T-helper 2 cell (primary cell): ENCODE measurements around the gene TP53INP2.
A peak's percentile ranks its signal among the peaks of the same experiment; 100 is the strongest.
"Not testable (repeated sequence)": the region's sequence is repeated elsewhere in the genome, so short reads cannot be mapped to it uniquely, and the experiment has no call there.

Source experiments
- DNase-seq, 5 experiments: peaks; one replicate each; pipeline versions ENCODE4 v3.0.0 to v3.0.0-alpha.2; 2012 to 2022

Gene TP53INP2

DNA sequence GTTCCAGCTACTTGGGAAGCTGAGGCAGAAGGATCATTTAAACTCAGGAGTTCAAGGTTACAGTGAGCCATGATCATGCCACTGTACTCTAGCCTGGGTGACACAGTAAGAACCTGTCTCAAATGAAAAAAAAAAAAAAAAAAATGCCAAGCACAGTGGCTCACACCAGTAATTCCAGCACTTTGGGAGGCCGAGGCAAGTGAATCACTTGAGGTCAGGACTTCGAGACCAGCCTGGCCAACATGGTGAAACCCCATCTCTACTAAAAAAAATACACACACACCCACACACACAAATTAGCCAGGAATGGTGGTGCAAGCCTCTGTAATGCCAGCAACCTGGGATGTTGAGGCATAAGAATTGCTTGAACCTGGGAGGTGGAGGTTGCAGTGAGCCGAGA, 18.4 kb downstream of the TP53INP2 start:
- not testable (repeated sequence) for DNase-seq

DNA sequence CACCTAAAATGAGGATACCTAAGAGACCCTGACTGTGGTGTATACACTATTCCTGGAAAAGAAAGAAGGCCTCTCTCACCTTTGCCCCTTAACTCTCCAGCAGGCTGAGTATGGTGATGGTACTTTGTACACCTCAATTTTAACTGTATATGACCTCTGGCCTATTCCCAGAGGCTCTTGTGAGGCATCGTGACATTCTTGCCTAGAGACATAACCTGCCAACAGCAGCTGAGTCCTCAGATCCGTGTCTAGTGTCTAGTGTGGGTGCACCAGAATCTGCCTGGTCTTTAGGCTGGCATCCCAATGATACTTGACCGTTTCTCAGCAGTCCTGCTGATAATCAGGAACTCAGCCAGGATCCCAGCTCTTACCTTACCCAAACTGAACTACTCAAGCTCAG, 20.0 kb downstream of the TP53INP2 start:
- no peak for DNase-seq

DNA sequence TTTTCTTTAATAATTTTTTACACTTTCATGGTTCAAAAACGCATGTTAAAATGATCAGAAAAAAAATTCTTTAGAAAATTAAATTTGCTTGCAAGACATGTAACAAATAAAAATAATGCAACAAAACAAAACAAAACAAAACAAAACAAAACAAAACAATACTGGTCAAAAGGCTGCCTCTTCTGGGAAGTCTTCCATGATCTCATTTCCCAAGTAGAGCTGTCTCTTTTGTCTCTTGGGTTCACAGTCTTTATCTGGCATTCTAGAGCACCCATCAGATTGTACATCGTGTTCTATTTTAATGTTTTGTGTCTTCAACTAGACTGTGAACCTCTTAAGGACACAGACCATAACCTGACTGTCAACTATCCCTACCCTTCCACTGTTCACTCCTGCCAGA, 25.3 kb downstream of the TP53INP2 start:
- DNase-seq: no peak

- DNase-seq: no peak
Observed at GRCh38 chr20:34732523-34732922, 28.4 kb downstream of the TP53INP2 start.

DNA sequence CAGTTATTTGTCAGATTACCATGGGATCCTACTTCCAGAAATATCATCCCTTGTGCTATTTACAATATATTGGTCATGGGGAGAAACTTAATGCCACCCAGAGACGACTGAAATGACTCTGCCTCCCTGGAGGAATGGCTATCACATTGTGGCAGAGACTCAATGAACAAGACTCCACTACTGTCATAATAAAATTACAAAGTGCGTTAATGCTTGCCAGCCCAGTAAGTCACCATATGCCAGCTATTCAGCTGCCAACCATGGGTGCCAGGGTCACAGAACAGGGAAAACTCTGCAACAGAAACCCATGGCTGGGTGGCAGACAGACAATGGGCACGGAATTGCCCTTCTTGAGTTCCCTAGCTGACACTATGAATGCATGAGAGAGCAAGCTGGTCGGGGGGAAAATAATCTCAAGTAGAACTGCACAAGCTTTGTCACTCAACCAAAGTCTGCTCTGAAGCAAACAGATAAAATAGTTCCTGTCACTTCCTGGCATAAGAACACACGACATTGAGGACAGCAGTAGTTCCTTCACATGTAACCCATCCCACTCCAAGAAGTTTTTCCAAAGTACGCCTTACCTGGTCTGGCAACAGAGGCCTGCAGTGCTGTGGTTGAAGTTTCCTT, 32.1 kb downstream of the TP53INP2 start:
- no peak for DNase-seq

DNA sequence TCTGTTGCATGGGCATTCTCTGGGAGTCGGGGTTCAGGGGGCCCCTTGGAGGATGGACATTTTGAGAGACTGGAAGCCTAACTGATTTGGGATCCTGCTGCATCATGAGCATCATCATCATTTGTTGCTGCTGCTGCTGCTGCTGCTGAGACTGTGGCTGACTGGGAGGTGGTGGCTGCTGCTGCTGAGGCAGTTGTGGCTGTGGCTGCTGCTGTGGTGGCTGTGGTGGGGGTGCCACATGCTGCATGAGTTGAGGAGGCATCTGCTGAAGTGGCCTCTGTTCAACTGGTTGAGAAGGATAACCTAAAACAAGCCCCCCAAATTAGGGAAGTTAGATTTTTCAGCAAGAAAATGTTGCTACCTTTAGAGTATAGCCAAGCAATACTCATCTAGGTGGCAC, 38.9 kb downstream of the TP53INP2 start:
- peak in 1 of 5 experiments; percentile 62 for DNase-seq

- DNase-seq: no peak
Observed at GRCh38 chr20:34744340-34744739, 40.2 kb downstream of the TP53INP2 start.

GRCh38 chr20:34744847-34745246, 40.7 kb downstream of the TP53INP2 start:
- DNase-seq: no peak

- DNase-seq: no peak
Observed at GRCh38 chr20:34746674-34747073, 42.5 kb downstream of the TP53INP2 start.

GRCh38 chr20:34747479-34747878, 43.3 kb downstream of the TP53INP2 start:
- DNase-seq: peak in 1 of 5 experiments; percentile 15

DNA sequence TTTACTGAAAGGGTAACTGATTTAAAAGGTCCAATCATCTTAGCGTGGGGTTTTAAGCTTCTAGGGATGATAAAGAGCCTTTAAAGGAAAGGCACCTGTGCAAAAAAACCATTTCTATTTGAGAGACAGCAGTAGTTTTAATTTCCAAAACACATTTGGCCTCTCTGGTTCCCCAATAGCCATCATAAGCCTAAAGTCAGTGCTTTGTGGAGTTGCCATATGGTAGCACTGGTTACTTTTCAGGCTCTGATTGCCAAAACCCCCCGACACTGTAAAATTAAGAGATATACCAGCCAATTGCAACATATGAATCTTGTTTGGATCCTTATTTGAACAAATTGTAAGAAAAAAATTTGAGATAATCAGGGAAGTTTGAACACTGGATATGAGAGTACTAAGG, 44.6 kb downstream of the TP53INP2 start:
- DNase-seq: no peak

- no peak for DNase-seq
Observed at GRCh38 chr20:34750484-34750883, 46.3 kb downstream of the TP53INP2 start.

DNA sequence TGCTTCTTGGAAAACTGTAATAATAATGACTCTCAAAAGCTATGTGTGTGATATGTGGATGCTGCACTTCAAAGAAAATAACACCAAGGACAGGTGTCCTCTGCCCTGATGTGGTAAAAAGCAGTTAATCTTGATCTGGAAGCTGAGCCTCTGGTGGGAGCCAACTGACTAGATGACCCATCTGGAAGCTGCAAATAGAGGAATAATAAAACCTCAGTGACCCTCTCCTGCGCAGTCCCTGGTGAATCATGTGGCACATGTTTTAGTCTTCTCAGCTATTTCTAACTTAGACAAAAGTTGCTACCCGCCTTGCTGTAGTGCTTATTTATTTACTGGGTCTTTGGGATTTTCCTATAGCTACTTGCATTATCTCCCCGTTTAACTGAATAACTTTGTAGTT, 47.3 kb downstream of the TP53INP2 start:
- DNase-seq: no peak

DNA sequence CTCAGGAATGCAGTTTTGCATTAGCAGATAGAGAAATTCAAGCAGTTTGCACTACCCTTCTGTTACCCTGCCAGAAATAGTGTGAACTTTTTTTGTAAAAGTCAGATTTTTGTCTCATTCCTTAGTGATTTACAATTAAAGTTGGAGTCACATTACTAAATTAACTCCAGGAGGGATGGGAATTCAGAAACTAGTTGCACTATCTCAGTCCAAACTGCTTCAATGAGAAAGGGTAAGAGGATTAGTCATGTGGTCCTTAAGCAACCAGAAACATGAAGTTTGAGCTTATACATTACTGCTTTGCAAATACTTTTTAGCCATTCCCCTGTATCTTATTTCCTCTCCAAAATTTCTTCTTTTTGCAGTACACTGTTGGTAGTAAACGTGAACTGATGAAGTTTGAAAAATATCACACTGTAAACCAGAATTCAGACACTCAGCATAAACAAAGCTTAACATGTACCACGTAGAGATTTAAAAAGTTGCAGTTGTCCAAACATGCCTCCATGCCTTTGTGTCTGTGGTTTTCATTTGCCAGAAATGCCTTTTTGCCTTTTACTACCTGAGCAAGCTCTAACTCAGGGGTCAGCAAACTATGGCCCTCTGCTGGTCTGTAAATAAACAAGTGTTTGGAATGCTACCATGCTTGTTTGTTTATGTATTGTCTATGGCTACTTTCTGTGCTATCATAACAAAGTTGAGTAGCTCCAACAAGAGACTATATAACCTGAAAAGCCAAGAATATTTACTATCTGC, 49.7 kb downstream of the TP53INP2 start:
- no peak for DNase-seq

DNA sequence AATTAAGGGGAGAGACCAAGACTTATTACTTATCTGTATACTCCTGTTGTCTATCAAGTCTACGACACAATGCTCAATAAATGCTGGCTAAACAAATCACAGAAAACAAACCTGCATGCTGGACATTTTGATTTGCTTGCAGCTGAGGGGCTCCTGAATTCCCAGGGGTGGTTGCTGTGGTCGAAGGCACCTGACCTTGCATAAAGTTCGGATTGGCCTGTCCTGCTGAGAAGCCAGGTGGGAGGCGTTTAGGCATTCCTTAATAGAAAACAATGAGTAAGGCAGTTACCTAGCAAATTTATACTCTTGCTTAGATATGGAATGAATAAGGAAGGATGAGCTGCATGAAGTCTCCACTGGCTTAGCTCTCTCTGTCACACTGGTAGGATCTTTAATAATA, 50.5 kb downstream of the TP53INP2 start:
- DNase-seq: no peak

- DNase-seq: no peak
Observed at GRCh38 chr20:34755367-34755766, 51.2 kb downstream of the TP53INP2 start.

- DNase-seq: no peak
Observed at GRCh38 chr20:34762031-34762555, 57.9 kb downstream of the TP53INP2 start.
